Panc1 (cell line): ENCODE results near the gene FRMD4A. TPM values are rescaled to one million over a fixed set of nuclear protein-coding genes. Genes with fewer than 3 reads are reported as not detected.

Experiments used
- ATAC-seq: fragments of 200-7000 bp; cut with Tn5 transposase; 2 replicates; pipeline ENCODE4 v1.9.1; 2020; ENCODE audit warnings: mild to moderate bottlenecking, moderate library complexity
- BruUV-seq: library from RNA; stranded (reverse); fragments of 400-500 nt; replicated peaks from 2 replicates; lab custom pipeline; 2021; lab: Mats Ljungman, UMichigan
- CTCF ChIA-PET: fragments of 300-600 bp; sonication (Branson Sonifier 250); formaldehyde crosslinking; loops from one replicate; lab custom pipeline; 2022; ENCODE audit warnings: antibody characterized with exemption; lab: Charles Lee
- POLR2A ChIA-PET: fragments of 300-600 bp; sonication (Branson Sonifier 250); formaldehyde crosslinking; loops from one replicate; lab custom pipeline; 2022; ENCODE audit warnings: antibody characterized with exemption; lab: Charles Lee
- DNase-seq: peaks from one replicate; pipeline ENCODE4 v3.0.0-alpha.2; 2010; ENCODE audit warnings: low read depth, low spot score
- H3K27ac ChIP-seq: 2 replicates; pipeline ENCODE4 v1.5.1; 2011; ENCODE audit warnings: mild to moderate bottlenecking, low read length, inconsistent platforms
- H3K27me3 ChIP-seq: fragments of 200-500 bp; sonication (Bioruptor generic); 2 replicates; pipeline ENCODE4 v1.6.0; 2014; ENCODE audit warnings: low read length, inconsistent platforms; ENCODE audit not compliant: control insufficient read depth, insufficient read depth
- H3K36me3 ChIP-seq: fragments of 200-500 bp; sonication (Bioruptor generic); 2 replicates; pipeline ENCODE4 v1.5.1; 2014; ENCODE audit warnings: inconsistent platforms, mild to moderate bottlenecking, low read length, moderate library complexity; ENCODE audit not compliant: control insufficient read depth, insufficient read depth
- H3K4me1 ChIP-seq: 2 replicates; pipeline ENCODE4 v1.5.1; 2011; ENCODE audit warnings: inconsistent platforms, mild to moderate bottlenecking, low read length, moderate library complexity; ENCODE audit not compliant: control insufficient read depth, insufficient read depth
- H3K4me3 ChIP-seq, 2 experiments: 2 replicates each; pipeline ENCODE4 v1.5.1; 2011 to 2012; ENCODE audit warnings: low read depth in 2 of 2, low read length in 2 of 2, mild to moderate bottlenecking in 2 of 2, inconsistent platforms in 1 of 2, moderate library complexity in 1 of 2
- H3K9me3 ChIP-seq: fragments of 200-500 bp; sonication (Bioruptor generic); 2 replicates; pipeline ENCODE4 v1.5.1; 2014; ENCODE audit warnings: low read depth, mild to moderate bottlenecking, inconsistent platforms, low read length, moderate library complexity; ENCODE audit not compliant: control insufficient read depth, insufficient read depth
- POLR2AphosphoS5 ChIP-seq: IDR thresholded peaks from 2 replicates; pipeline ENCODE4 v1.6.1; 2012; ENCODE audit warnings: mild to moderate bottlenecking, low read depth, low read length, moderate library complexity
- REST ChIP-seq, 2 experiments: IDR thresholded peaks; 2 replicates each; pipeline ENCODE4 v1.6.1; 2011 to 2012; ENCODE audit warnings: low read depth in 2 of 2, control low read depth in 1 of 2, low read length in 1 of 2, mild to moderate bottlenecking in 1 of 2, moderate library complexity in 1 of 2; ENCODE audit not compliant: insufficient read depth in 1 of 2
- SIN3A ChIP-seq: IDR thresholded peaks from 2 replicates; pipeline ENCODE4 v1.6.1; 2012; ENCODE audit warnings: low read depth, mild to moderate bottlenecking, low read length, moderate library complexity, borderline replicate concordance; ENCODE audit not compliant: insufficient read depth
- TCF7L2 ChIP-seq: IDR thresholded peaks from 2 replicates; pipeline ENCODE4 v1.6.1; 2011; ENCODE audit warnings: mild to moderate bottlenecking, low read depth, low read length, inconsistent platforms
- in situ Hi-C: cut with HindIII; loops from 2 replicates; pipeline ENCODE4 v1.10.0; 2016; ENCODE audit warnings: low sequenced_read_pairs, low pct_unique_long_range_greater_than_20kb
- intact Hi-C: fragments of 100-400 bp; cut with micrococcal nuclease; formaldehyde crosslinking; loops from one replicate; pipeline ENCODE4 v1.10.0; 2022; ENCODE audit not compliant: unreplicated experiment
- total RNA-seq: library from RNA; stranded (reverse); gene quantifications from one replicate; pipeline ENCODE4 v1.2.1, GENCODE V29; 2021; ENCODE audit not compliant: unreplicated experiment
- TF ChIP-seq, protein P1 (sequence below): fragments of 450-650 bp; IDR thresholded peaks from 2 replicates; pipeline ENCODE4 v1.5.1; 2017; ENCODE audit warnings: mild to moderate bottlenecking

FRMD4A gene
- total RNA-seq, 1 experiment from 2014 or later: 7.1 TPM

DNA sequence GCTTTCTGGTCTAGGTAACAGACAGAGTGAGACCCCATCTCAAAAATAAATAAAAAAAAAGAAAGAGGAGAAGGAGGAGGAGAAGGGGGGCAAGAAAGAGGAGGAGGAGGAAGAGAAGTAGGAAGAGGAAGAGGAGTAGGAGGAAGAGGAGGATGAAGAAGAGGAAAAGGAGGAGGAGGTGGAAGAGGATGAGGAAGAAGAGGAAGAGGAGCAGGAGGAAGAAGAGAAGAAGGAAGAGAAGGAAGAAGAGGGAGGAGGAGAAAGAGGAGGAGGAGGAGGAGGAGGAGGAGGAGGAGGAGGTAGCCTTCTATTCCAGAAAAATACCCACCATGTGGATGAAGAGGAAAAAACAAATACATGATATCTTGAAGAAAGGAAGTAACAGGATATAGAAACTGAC lies 172.1 kb downstream of the FRMD4A start:
- no peaks in the 10 kb centered on the region for H3K9me3 ChIP-seq
- no peak overlapping the region for H3K27ac ChIP-seq
- ATAC-seq (no peak), DNase-seq (no peak)
- H3K4me1 ChIP-seq: no peaks in the 10 kb centered on the region
- ChIA-PET POLR2A (no interaction called here), CTCF (no interaction called here)
- intact Hi-C loops: no loop called here
- BruUV-seq: no TSS peak
- H3K4me3 ChIP-seq: no peak overlapping the region
- no peaks in the 10 kb centered on the region for H3K36me3 ChIP-seq
- in situ Hi-C loops: no loop called here
- TF ChIP-seq, protein P1, sequence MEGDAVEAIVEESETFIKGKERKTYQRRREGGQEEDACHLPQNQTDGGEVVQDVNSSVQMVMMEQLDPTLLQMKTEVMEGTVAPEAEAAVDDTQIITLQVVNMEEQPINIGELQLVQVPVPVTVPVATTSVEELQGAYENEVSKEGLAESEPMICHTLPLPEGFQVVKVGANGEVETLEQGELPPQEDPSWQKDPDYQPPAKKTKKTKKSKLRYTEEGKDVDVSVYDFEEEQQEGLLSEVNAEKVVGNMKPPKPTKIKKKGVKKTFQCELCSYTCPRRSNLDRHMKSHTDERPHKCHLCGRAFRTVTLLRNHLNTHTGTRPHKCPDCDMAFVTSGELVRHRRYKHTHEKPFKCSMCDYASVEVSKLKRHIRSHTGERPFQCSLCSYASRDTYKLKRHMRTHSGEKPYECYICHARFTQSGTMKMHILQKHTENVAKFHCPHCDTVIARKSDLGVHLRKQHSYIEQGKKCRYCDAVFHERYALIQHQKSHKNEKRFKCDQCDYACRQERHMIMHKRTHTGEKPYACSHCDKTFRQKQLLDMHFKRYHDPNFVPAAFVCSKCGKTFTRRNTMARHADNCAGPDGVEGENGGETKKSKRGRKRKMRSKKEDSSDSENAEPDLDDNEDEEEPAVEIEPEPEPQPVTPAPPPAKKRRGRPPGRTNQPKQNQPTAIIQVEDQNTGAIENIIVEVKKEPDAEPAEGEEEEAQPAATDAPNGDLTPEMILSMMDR: no peak
- no peak for TF ChIP-seq SIN3A
- TF ChIP-seq TCF7L2: no peak
- no peak for TF ChIP-seq POLR2AphosphoS5
- TF ChIP-seq REST (IDR thresholded peaks at IDR 0.05; ENCODE audit: insufficient read depth in 1 of 2, low read depth in 2 of 2, low read length in 1 of 2): no peak
- H3K27me3 ChIP-seq: no peaks in the 10 kb centered on the region

DNA sequence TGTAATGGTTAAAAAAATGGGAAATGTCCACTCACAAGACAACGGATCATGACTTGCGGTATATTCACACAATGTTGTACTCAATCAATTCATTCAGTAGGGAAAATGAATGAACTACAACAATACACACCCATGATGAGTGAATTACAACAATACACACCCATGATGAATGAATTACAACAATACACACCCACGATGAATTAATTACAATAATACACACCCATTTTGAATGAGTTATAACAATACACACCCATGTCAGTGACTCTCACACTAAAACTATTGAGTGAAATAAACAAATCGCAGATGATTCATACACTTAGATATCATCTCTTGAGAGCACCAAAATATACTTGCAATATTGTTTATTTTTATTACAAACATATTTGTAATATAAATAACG lies 174.6 kb downstream of the FRMD4A start:
- H3K9me3 ChIP-seq: no peaks in the 10 kb centered on the region
- in situ Hi-C loops (no loop called here), intact Hi-C loops (no loop called here)
- no peak for DNase-seq
- no peak overlapping the region for H3K4me3 ChIP-seq
- H3K36me3 ChIP-seq: no peaks in the 10 kb centered on the region
- no peak for ATAC-seq
- no peaks in the 10 kb centered on the region for H3K4me1 ChIP-seq
- CTCF ChIA-PET: no interaction called here
- TF ChIP-seq SIN3A (no peak), TCF7L2 (no peak), REST (IDR thresholded peaks at IDR 0.05; ENCODE audit: insufficient read depth in 1 of 2, low read depth in 2 of 2, low read length in 1 of 2) (no peak), POLR2AphosphoS5 (no peak)
- TF ChIP-seq, protein P1: no peak
- H3K27me3 ChIP-seq: no peaks in the 10 kb centered on the region
- BruUV-seq: no TSS peak
- POLR2A ChIA-PET: no interaction called here
- H3K27ac ChIP-seq: no peak overlapping the region
